ENCODE measurements around the gene LIF.
"Not testable (repeated sequence)": the region's sequence is repeated elsewhere in the genome, so short reads cannot be mapped to it uniquely, and the experiment has no call there.

LIF gene

GRCh38 chr22:30205281-30206115 lies 41.1 kb downstream of the LIF start:
- no peak for DNase-seq

- DNase-seq = no peak
These were observed 41.8 kb downstream of the LIF start for GRCh38 chr22:30204742-30205111.

GRCh38 chr22:30204015-30204741 lies 42.4 kb downstream of the LIF start:
- DNase-seq = no peak

DNA sequence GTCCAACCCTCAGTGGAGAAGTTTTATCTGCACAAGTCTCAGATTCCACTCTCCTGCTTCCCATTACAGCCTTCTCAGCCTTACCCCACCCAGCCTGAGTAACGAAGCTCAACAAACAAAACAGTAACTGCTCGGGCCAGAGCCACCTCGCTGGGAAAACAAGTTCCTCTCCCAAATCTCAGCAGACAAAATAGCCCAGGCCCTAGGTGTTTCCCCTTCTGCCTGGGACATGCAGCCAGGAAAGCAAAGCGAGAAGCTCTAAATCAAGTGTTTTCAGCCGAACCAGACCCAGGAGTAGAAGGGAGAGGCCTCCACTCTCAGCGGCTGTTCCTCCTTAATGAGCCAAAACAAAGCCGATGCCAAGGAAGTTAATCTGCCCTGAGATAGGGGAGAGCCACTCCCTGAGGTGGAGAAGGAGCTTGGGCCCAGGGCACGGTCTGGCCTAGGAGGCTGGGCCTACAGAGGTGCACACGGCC lies 44.0 kb downstream of the LIF start:
- no peak for DNase-seq

- DNase-seq = no peak
These were observed 44.6 kb downstream of the LIF start for GRCh38 chr22:30201945-30202344.

DNA sequence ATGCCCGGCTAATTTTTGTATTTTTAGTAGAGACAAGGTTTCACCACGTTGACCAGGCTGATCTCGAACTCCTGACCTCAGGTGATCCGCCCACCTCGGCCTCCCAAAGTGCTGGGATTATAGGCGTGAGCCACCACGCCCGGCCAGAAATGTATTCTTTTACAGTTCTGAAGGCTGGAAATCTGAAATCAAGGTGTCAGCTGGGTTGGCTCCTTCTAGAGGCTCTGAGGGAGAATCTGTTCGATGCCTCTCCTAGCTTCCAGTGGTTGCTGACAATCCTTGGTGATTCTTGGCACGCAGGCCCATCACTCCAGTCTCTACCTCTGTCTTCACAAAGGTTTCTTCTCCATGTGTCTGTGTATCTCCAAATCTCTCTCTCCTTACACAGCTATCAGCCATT lies 45.7 kb downstream of the LIF start:
- not testable (repeated sequence) for DNase-seq

DNA sequence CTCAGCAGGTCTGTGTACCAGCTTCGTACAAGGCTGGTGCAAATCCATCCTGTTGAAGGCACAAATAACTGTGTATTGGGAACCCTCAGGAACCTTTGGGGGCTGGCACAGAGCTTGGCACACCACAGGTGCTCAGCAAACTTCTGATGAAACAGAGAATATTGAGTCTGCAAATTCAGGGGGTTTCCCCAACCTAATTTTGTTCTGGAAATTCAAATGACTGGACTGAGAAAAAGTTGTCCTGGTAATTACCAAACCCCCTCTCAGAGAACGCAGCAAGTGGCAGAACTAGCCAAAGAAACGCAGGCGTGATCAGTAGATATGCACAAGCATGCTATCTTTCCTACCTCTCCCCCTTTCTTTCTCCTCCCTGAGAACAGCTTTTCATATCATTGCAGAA lies 47.6 kb downstream of the LIF start:
- DNase-seq = no peak

GRCh38 chr22:30198152-30198825 lies 48.3 kb downstream of the LIF start:
- DNase-seq = no peak

- no peak for DNase-seq
These were observed 49.2 kb downstream of the LIF start for GRCh38 chr22:30197389-30197788.

DNA sequence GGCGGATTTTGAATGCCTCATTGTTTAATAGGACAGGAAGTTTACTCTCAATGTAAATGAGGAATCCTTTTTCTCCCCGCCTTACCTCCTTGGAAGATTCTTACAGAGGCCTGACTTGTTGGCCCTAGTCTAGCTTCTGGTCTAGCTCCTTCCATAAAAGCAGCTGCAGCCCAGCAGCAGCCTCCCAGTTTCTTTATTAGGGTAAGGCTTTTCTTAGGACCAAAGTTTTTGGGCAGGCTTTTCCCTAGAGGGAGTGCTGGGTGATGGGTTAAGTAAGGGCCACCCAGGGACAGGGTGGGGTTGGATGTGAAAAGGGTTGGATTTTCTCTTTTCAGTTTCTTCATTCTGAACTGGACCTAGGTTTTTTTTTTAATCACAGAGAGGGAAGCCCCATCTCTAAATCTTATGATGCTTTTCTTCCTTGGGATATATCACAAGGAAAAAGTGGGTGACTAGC lies 49.7 kb downstream of the LIF start:
- no peak for DNase-seq

- peak; percentile 45 for DNase-seq
These were observed 50.2 kb downstream of the LIF start for GRCh38 chr22:30196141-30196879.

DNA sequence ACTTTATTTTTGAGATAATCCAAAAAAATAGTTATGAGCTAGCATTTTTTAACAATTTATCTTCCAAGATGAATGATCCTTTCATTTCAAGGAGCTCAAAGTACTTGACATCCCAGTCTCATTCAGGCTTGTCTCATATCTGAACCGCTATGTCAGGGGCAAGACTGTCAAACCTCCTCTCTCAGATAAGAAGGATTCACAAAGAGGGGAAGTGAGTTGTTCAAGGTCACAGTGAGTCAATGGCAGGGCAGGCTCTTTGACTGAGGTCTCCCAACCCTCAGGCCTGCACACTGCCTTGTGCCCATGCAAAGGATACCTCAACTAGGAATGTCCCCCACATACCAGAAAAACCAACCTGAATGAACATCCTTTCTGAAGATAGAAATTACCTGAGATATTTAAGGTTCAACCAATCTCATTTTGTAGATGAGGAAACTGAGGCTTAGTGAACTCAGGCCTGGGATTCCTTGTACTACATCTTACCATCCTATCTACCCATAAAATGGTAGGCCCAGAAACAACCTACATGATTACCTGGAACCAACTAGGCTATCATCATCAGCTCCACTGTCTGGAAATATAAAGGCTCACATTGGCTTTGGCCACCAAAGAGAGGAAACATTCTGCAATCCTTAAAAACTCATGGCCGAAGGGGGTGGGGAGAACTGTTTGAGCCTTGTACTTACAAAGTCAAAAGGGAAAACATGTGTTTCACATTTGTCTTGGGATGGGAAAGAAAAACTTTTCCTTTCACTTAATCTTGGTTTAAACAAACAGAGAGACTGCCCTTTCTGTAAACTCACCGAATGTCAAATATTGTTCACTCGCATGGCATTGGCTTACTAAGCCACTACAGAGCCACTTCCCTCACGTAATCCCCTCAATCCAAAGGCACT lies 51.1 kb downstream of the LIF start:
- no peak for DNase-seq

GRCh38 chr22:30193031-30193775 lies 53.4 kb downstream of the LIF start:
- DNase-seq = no peak

DNA sequence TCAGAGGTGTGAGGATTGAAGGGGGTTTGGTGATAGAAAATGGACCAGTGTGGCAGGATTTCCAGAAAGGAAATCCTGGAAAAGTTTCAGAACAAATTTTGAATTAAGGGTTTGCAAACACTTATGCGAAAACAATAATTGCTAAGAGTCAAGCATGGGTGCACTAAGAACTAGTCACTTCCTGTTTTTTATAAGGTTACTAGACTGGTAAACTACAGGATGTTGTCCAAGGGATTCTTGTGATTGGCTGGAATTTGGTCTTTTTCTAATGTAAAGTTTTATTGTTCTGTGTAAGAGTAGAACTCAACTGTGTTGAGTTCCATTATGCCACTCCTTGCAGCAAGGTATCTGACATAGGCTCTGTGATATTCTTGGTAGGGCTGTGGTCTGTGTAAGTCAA lies 54.1 kb downstream of the LIF start:
- DNase-seq = no peak

GRCh38 chr22:30191040-30191701 lies 55.4 kb downstream of the LIF start:
- no peak for DNase-seq

GRCh38 chr22:30190574-30190973 lies 56.0 kb downstream of the LIF start:
- DNase-seq = no peak

All from stimulated activated CD4-positive, alpha-beta T cell treated with anti-CD3 and anti-CD28 coated beads, Interleukin-12 subunit alpha, Interleukin-12 subunit beta, amount 100 ng/mL, for 4 hours (primary cell).